ENCODE measurements around the gene GPR62.

- TF ChIP-seq CTCF (IDR thresholded peaks at IDR 0.05) = no peak
- TF ChIP-seq POLR2A (IDR thresholded peaks at IDR 0.05) = no peak
- no peak for TF ChIP-seq EP300 (IDR thresholded peaks at IDR 0.05)
Measured at GRCh38 chr3:51946796-51947195, 8.4 kb upstream of the GPR62 start.
